ENCODE results near the gene KCNH2.

DNA sequence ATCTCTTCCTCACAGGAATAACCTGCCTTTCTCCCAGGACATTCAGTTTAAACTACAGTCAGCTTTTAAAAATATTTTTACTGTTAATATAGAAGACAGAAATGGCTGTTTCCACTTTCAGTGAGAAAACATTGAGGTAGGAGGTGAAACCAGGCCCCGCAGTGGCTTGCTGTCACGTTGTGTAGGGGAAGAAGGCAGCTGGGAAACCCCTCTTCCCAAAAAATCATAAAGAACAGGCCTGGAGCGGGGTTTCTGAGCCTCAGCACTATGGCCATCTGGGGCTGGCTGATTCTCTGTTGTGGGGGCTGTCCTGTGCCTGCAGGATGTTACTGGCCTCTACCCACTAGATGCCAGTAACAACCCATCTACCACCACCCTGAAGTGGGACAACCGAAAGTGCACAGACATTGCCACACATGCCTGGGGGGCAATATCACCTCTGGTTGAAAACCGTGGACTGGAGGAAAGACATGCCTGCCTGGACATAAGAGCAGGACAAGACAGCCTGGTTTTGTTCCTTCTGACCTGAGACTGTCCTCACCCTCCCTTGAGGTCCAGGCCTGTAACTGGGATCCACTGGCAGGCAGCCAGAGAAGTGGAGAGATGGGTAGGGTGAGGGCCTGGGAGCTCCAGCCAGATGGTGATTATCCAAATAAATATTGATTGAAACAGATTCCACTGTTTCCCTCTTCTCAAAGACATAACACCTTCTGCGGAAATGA, 43.9 kb downstream of the KCNH2 start:
- TF ChIP-seq ZNF623 (tag by site-specific recombination; IDR thresholded peaks at IDR 0.05) (no peak), ZNF202 (tag by site-specific recombination; IDR thresholded peaks at IDR 0.05; ENCODE audit: borderline replicate concordance) (no peak), ZBTB17 (tag by site-specific recombination; IDR thresholded peaks at IDR 0.05) (no peak), ZNF529 (tag by site-specific recombination; IDR thresholded peaks at IDR 0.05; ENCODE audit: insufficient replicate concordance) (no peak), ZNF24 (tag by site-specific recombination; IDR thresholded peaks at IDR 0.05) (no peak), MZF1 (tag by site-specific recombination; IDR thresholded peaks at IDR 0.05; ENCODE audit: borderline replicate concordance) (no peak), ZNF670 (tag by site-specific recombination; IDR thresholded peaks at IDR 0.05; ENCODE audit: low read depth) (no peak), TCF7L2 (IDR thresholded peaks at IDR 0.05; ENCODE audit: borderline replicate concordance, low read depth, low read length) (no peak)
- TF ChIP-seq, protein P1, sequence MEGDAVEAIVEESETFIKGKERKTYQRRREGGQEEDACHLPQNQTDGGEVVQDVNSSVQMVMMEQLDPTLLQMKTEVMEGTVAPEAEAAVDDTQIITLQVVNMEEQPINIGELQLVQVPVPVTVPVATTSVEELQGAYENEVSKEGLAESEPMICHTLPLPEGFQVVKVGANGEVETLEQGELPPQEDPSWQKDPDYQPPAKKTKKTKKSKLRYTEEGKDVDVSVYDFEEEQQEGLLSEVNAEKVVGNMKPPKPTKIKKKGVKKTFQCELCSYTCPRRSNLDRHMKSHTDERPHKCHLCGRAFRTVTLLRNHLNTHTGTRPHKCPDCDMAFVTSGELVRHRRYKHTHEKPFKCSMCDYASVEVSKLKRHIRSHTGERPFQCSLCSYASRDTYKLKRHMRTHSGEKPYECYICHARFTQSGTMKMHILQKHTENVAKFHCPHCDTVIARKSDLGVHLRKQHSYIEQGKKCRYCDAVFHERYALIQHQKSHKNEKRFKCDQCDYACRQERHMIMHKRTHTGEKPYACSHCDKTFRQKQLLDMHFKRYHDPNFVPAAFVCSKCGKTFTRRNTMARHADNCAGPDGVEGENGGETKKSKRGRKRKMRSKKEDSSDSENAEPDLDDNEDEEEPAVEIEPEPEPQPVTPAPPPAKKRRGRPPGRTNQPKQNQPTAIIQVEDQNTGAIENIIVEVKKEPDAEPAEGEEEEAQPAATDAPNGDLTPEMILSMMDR (tag by site-specific recombination; IDR thresholded peaks at IDR 0.05): no peak
- TF ChIP-seq, protein P2, sequence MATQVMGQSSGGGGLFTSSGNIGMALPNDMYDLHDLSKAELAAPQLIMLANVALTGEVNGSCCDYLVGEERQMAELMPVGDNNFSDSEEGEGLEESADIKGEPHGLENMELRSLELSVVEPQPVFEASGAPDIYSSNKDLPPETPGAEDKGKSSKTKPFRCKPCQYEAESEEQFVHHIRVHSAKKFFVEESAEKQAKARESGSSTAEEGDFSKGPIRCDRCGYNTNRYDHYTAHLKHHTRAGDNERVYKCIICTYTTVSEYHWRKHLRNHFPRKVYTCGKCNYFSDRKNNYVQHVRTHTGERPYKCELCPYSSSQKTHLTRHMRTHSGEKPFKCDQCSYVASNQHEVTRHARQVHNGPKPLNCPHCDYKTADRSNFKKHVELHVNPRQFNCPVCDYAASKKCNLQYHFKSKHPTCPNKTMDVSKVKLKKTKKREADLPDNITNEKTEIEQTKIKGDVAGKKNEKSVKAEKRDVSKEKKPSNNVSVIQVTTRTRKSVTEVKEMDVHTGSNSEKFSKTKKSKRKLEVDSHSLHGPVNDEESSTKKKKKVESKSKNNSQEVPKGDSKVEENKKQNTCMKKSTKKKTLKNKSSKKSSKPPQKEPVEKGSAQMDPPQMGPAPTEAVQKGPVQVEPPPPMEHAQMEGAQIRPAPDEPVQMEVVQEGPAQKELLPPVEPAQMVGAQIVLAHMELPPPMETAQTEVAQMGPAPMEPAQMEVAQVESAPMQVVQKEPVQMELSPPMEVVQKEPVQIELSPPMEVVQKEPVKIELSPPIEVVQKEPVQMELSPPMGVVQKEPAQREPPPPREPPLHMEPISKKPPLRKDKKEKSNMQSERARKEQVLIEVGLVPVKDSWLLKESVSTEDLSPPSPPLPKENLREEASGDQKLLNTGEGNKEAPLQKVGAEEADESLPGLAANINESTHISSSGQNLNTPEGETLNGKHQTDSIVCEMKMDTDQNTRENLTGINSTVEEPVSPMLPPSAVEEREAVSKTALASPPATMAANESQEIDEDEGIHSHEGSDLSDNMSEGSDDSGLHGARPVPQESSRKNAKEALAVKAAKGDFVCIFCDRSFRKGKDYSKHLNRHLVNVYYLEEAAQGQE (tag by site-specific recombination; IDR thresholded peaks at IDR 0.05): no peak
- TF ChIP-seq, protein P3, sequence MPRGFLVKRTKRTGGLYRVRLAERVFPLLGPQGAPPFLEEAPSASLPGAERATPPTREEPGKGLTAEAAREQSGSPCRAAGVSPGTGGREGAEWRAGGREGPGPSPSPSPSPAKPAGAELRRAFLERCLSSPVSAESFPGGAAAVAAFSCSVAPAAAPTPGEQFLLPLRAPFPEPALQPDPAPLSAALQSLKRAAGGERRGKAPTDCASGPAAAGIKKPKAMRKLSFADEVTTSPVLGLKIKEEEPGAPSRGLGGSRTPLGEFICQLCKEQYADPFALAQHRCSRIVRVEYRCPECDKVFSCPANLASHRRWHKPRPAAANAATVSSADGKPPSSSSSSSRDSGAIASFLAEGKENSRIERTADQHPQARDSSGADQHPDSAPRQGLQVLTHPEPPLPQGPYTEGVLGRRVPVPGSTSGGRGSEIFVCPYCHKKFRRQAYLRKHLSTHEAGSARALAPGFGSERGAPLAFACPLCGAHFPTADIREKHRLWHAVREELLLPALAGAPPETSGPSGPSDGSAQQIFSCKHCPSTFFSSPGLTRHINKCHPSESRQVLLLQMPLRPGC (tag by site-specific recombination; IDR thresholded peaks at IDR 0.05): no peak
- TF ChIP-seq, protein P4, sequence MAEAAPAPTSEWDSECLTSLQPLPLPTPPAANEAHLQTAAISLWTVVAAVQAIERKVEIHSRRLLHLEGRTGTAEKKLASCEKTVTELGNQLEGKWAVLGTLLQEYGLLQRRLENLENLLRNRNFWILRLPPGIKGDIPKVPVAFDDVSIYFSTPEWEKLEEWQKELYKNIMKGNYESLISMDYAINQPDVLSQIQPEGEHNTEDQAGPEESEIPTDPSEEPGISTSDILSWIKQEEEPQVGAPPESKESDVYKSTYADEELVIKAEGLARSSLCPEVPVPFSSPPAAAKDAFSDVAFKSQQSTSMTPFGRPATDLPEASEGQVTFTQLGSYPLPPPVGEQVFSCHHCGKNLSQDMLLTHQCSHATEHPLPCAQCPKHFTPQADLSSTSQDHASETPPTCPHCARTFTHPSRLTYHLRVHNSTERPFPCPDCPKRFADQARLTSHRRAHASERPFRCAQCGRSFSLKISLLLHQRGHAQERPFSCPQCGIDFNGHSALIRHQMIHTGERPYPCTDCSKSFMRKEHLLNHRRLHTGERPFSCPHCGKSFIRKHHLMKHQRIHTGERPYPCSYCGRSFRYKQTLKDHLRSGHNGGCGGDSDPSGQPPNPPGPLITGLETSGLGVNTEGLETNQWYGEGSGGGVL (tag by site-specific recombination; IDR thresholded peaks at IDR 0.05): no peak

Measured in HEK293 (cell line).